GM21737 (cell line): ENCODE results near the gene SNF8.
"Not testable (repeated sequence)": the region's sequence is repeated elsewhere in the genome, so short reads cannot be mapped to it uniquely, and the experiment has no call there.

Source experiments
- ATAC-seq: cut with Tn5 transposase; IDR thresholded peaks from one replicate; pipeline ENCODE4 v1.9.1; 2021; ENCODE audit warnings: mild to moderate bottlenecking, moderate library complexity; ENCODE audit not compliant: unreplicated experiment

Gene SNF8, protein sequence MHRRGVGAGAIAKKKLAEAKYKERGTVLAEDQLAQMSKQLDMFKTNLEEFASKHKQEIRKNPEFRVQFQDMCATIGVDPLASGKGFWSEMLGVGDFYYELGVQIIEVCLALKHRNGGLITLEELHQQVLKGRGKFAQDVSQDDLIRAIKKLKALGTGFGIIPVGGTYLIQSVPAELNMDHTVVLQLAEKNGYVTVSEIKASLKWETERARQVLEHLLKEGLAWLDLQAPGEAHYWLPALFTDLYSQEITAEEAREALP

DNA sequence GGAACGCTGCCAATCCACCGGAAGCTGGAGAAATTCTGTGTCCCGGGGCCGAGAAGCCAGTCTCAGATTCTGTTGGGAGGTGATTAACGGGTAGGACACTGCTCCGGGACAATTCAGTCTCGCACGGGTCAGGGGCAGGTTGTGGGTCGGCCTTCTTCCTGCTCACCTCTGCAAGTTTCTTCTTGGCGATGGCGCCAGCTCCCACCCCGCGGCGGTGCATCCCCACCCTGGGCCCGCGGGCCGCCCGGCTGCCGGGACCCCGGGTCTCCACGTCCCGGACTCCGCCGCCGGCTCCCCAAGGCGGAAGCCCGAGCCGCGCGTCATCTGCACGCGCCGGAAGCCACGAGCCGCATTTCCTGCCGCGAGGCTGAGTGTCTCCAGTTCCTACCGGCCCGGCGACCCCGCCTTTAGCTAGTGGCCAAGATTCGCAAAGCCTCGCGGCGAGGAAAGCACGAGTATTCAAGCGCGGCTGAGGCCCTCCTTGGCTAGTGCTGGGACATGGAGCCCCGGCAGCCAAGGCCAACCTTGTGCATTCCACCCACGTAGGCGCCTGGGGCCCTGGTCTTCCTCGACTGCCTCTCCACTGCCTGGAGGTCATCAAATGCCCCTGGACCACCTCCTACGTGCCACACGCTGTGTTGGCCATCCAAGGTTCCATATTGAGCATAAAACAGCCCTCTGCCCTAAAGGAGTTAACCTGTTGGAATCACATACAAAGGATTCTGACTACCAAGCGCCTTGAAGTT, at the start of gene SNF8:
Gene SNF8 (minus strand): TSS at position 328 of the 746 bp plus-strand sequence. CDS start 108 bp downstream, at position 220.
- ATAC-seq: peak; percentile 76

DNA sequence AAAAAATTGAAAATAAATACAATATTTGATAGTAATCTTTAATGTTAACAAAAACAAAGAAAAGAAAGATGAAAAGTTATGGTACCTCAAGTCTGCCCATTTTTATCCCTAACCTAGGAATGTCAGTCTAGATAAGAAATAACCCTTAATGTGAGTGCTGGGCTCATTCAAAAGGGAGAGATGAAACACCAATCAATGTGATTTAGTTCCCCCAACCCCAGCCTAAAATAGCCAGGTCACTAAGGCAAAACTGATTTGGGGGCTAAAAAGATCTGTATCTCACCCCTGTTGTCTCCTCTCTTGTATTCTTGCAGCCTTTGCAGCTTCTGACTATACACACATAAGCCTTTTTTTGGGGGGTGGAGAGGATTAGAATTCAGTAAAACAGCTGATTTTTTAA, 49.3 kb upstream of the SNF8 start:
- ATAC-seq: no peak

DNA sequence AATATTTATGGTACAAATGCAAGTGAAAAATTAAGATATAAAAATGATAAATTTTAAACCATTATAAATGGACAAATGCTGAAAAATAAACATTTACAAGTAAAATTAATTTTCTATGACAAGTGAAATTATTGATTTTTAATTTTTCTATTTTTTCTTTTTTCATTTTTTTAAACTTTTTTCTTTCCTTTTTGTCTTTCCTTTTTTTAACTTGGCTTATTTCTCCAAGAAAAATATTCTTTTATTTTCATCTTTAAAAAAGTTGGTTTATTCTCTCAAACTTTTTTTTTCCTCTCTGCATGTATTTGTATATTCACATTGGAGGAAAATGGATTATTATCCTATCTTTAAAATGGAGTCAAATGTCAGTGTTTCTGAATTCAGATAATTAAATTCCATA, 48.7 kb upstream of the SNF8 start:
- ATAC-seq: no peak

DNA sequence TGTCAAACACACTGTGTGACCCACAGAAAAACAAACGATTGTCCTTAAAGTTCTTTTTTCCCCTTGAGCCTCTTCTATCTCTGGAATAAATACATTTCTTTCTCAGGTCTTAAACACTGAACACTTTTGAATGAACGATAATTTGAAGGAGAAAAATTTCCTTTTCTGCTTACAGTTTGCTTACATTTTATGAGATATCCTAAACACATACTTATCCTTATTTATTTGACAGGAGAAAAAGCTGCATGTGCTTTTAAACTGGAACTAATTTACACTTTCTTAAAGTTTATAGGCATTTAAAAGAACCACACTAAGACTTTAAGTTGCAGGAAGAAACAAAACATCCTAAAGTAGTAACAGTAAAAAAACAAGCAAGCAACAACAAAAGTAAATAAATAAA, 47.8 kb upstream of the SNF8 start:
- ATAC-seq: no peak

DNA sequence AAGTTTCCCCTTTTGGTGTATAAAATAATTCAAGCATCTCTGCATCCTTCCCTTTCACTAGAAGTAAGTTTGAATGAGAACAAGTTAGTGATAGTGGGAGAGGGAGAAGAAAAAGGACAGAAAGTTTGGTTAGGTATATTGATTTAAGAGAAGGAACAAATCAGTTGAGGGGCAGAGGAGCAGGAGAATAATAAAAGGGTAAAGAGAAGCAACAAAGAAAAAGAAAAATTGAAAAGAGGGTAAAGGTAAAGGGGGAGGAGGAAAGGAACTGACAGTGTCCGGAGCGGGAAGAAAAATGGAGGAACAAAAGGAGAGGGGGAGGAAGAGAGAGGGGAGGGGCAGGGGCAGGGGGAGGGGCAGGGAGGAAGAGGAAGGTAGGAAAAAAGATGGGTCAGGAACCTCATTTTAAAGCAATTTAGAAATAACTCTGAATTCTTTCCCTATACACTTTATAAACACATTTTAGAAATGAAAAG, 46.3 kb upstream of the SNF8 start:
- ATAC-seq: no peak

DNA sequence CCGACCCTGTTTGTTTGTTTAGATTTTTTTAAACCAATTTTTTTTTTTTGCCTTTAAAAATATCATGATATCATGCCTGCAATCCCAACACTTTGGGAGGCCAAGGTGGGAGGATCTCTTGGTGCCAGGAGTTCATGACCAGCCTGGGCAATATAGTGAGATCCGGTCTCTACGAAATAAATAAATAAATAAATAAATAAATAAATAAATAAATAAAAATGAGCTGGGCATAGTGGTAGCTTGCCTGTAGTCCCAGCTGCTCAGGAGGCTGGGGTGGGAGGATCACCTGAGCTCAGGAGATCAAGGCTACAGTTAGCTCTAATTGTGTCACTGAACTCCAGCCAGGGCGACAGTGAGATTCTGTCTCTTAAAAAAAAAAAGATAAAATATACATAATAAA, 44.5 kb upstream of the SNF8 start:
- ATAC-seq: no peak

DNA sequence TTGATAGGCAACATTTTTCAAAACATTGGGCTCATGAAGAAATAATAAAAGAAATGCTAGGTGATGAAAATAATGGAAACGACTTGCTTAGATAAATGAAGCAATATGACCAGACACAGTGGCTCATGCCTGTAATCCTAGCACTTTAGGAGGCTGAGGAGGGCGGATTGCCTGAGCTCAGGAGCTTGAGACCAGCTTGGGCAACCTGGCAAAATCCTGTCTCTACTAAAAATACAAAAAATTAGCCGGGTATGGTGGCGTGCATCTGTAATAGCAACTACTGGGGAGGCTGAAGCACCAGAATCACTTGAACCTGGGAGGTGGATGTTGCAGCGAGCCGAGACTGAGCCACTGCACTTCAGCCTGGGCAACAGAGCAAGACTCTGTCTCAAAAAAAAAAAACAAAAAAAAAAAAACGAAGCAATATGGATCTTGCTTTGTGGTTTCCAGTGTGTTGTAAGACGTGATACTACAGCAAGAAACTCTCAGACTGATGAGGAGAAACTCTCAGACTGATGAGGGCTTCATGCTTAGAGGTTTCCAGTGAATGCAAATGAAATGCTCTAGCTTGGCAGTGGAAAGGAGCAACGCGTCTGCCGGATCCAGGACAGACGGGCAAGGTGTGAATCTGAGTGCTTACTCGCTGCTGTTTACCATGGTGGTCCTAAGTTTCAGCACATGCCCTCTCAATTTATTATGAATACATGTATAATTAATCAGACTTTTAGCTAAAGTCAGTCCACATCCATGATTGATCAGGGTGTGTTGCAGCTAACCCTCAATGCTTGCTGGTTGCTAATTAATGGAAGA, 41.0 kb upstream of the SNF8 start:
- no peak for ATAC-seq

DNA sequence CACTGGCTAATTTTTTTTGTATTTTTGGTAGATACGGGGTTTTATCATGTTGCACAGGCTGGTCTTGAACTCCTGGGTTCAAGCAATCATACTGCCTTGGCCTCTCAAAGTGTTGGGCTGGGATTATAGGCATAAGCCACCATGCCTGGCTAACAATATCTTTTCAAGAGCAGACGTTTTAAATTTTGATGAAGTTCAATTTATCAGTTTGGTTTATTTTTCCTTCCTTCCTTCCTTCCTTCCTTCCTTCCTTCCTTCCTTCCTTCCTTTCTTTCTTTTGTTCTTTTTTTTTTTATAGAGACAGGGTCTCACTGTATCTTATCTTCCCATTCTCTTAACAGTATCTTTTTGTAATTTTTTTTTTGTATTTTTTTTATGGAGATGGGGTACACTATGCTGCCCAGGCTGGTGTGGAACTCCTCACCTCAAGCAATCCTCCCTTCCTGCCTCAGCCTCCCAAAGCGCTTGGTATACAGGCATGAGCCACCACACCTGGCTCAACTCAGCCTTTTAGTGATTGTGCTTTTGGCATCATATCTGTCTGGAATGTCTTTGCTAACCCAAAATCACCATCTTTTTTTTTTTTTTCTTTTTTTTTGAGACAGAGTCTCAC, 37.4 kb upstream of the SNF8 start:
- no peak for ATAC-seq

DNA sequence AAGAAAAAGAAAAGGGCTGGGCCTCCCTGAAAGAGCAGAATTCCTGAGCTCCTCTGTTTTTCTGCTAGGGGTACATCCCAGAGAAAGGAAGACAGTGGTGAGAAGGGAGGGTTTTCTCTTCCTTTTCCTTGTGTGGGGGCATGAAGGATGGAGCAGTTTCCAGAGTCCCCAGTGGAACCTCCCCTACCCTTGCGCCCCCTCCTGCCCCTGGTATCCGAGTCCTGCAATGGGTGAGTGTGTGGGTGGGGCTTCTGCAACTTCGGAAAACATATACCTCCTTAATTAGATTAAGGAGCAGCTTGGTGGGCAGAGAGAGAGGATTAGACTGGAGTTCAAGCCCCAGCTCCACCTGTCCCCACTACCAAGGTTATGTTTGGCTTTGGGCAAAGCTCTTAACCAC, 29.2 kb upstream of the SNF8 start:
- ATAC-seq: no peak

DNA sequence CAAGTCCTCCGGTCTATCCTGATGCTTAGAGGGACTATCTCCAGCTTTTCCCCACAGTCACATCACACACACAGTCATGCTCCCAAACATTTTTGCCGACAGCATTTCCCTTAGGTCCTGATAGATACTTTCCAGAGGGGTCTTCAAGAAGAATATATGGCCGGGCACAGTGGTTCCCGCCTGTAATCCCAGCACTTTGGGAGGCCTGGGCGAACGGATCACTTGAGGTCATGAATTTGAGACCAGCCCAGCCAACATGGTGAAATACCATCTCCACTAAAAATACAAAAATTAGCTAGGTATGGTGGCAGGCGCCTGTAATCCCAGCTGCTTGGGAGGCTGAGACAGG, 28.1 kb upstream of the SNF8 start:
- ATAC-seq: no peak

DNA sequence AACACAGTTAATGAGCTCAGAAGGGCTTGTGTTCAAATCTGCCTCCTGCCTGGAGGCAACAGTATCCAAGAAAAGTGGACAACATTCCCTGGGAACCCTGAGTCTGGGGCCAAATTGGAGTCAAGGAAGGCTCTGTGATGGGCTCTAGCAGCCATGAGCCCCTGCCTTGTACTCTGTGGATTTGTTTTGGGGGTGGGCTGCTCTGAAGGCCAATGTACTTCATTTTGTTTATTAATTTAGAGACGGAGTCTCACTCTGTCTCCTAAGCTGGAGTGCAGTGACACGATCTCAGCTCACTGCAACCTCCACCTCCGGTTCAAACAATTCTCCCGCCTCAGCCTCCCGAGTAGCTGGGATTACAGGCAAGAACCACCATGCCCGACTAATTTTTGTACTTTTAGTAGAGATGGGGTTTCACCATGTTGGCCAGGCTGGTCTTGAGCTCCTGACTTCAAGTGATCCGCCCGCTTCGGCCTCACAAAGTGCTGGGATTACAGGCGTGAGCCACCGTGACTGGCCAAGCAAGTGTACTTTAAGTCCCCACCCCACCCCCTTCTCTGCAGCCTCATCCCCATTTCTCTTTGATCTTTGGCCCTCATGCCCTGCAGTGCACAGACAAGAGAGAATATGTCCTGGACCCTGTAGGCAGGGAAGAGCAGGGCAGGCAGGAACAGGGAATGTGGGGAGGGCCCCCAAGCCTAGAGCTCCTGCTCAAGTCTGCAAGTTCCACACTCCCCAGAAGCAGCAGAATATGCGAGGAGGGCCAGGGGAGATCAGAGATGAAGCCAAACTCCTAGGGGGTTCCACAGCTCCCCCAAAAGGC, 26.4 kb upstream of the SNF8 start:
- no peak for ATAC-seq

DNA sequence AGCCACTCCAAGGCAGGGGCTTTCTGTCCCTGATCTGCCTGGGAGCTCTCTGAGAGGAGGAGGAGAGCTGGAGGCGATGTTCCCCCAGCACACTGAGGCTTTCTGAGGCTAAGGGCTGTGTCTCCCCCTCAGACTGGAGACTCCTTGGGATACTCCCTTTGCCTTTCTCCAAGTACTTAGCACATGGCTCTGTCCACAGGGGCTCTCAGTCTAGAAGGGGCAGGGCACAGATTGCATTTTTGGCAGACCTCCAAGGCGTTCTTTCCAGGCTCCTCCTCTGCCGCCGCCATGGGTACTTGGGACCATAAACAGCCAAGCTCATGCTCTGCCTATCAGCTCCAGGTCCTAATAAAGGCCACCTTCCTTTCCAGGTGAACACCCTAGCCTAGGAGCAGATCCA, 25.6 kb upstream of the SNF8 start:
- no peak for ATAC-seq

DNA sequence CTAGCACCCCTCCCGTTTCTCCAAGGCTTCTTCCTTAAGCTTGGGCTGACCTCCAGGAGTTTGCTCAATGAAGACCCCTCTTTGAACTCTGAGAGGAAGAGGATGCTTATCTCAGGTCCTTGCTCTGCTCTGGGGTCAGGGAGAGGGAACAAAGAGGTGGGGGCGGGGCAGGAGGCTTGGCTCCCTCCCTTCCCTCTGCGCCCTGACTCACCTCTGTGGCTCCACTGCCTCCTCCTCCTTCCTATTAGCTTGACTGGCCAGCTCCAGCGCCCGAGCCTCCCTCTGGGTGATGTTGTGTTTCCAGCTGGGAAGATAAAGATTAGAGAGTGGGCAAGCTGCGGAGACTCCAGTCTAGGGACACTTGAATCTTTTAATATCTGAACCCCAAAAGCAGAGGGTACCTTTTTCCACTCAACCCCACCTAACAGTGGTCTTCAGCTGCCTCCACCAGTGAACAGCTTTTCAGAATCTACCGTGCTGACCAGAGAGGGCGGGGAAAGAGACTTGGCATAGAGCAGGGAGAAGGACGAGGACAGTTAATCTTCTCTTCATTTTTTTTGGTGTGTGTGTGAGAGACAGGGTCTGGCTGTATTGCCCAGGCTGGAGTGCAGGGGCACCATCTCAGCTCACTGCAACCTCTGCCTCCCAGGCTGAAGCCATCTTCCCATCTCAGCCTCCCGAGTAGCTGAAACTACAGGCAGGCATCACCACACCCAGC, 17.0 kb upstream of the SNF8 start:
- ATAC-seq: no peak

DNA sequence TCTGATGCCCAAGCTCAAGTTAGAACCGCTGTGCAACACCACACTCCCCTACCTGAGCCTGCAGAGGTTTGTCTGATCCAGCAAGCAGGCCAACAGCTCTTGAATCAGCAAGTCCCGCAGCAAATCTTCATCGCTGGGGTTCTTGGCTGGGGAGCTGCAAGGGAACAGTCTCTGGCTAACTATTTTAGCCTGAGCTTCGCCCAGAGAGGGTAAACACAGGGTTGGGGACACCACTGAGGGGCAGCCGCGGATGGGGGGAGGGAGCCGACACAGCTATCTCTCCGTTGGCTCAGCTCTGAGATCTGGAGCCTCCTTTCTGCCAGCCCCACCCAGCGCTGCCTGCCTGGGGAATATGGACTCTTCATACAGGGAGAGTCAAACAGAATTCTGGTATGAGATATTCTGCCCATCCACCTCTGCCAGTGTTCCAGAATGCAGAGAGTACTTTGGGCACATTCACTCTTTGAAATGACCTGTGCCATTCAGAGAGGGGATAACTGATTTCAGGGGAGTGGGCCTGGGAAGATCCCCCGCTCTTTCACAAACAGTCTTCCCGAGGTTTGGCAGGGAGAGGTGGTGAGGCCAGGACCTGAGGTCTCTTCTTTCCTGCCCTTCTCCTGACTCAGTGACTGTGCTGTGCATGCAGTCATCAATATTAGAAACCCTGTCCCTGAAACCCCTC, 16.3 kb upstream of the SNF8 start:
- no peak for ATAC-seq

DNA sequence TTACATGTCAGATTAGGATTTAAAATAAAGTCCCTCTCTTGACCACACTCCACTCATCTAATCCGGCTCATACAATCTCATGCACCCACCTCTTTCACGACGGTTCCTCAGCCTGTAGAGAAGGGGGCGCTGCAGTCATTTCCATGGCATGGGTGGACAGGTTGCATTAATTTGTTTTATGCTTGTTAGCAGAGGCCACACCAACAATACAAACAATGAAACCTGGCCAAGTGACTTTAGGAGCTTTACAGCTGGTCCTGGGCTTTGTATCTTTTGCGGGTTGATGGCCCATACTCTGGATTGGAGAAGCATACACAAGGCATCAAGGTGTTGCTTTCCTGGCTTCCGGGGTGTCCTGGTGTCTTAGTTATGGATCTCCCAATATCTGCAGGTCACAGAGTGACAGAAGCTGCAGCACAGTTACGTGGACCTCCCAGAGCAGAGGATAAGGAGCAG, 9.7 kb upstream of the SNF8 start:
- no peak for ATAC-seq

DNA sequence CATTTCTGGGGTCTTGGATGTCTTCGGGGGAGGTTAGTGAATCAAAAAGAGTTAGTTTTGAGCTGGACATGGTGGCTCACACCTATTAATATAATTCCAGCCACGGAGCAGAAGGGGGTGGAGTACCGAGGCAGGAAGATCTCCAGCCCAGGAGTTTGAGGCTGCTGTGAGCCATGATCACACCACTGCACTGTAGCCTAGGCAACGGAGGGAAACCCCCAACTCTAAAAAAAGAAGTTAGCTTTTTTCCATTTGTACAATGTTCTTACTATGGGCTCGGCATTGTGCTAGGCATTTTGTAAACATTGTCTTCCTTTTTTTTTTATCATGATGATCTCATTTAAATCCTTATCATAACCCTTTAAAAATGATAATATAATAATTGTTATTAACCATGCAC, 8.3 kb upstream of the SNF8 start:
- ATAC-seq: no peak

DNA sequence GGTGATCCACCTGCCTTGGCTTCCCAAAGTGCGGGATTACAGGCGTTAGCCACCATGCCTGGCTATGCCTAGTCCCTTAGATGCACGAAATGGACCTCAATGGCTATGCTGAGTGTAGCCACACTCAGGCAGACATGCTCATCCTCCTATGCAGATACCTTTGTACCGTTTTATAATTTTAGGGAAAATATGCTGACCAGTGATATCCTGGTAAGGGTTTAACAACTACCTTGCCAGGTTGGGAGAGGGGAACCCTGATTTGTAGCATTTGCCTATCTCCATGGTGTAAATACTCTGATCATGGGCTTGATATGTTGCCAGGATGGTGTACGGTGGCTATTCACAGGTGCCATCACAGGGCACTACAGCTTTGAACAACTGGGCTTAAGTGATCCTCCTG, 6.9 kb upstream of the SNF8 start:
- ATAC-seq: no peak

DNA sequence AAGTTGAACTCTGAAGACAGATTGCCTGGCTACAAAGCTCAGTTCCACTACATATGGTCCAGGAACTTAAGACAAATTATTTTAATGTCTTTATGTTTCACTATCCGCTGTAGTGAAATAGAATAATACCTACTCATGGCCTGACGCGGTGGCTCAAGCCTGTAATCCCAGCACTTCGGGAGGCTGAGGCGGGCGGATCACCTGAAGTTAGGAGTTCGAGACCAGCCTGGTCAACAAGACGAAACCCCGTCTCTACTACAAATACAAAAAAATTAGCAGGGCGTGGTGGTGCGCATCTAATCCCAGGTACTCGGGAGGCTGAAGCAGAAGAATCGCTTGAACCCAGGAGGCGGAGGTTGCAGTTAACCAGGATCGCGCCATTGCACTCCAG, 614 bp upstream of the SNF8 start:
- not testable (repeated sequence) for ATAC-seq

DNA sequence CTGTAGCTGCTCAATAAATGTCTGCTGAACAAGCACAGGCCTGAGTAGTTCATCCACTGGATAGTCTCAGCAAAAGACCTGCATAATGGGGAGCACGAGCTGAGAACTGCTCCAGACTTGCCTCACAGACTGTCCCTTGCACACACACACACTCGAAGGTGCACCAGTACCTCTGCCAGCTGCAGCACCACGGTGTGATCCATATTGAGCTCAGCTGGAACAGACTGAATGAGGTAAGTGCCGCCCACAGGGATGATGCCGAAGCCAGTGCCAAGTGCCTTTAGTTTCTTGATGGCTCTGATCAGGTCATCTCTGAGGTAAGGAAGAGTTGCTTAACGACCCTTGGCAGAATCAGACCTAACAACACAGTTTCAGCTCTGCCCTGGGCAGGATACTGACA, 11.6 kb downstream of the SNF8 start:
- ATAC-seq: no peak
